Measurements from ENCODE around the gene TROAP. TPM values are rescaled to one million over a fixed set of nuclear protein-coding genes. Genes with fewer than 3 reads are reported as not detected.
A peak's percentile ranks its signal among the peaks of the same experiment; 100 is the strongest.

Gene TROAP
- total and polyA plus RNA-seq, 9 of the 15 experiments (the other 6 are each of a cell fraction or from before 2014, with no cell fraction given), result 46.4 to 171 (median 59.8) TPM

GRCh38 chr12:49305762-49306510, 17.1 kb upstream of the TROAP start (continued):
- peak in 1 of 2 experiments; percentile 25; a peak in 1 of 4 replicates for TF ChIP-seq ZNF639 (CRISPR knock-in tag; conservative IDR thresholded peaks at IDR 0.05 in 1 of 2, IDR thresholded peaks at IDR 0.05 in 1 of 2)

- no peaks in the 10 kb centered on the region for H3K79me2 ChIP-seq (ENCODE audit: control insufficient read depth, insufficient read depth, low read length)
- no peaks in the 10 kb centered on the region for H3K9me3 ChIP-seq (replicated peaks; ENCODE audit: control insufficient read depth, insufficient read depth, low read depth, low read length)
- WGBS (ENCODE audit: insufficient coverage, low coverage, missing lambda C conversion rate), result 26% methylated on average over 7 of the region's 7 CpGs
- ATAC-seq, result peak; percentile 84
- no TSS peak for BruUV-seq (replicated peaks)
- FAIRE-seq, result no peak
- H3K4me2 ChIP-seq (ENCODE audit: insufficient read depth, low read length), result no peak overlapping the region
- no peaks in the 10 kb centered on the region for H3K36me3 ChIP-seq (ENCODE audit: control insufficient read depth, insufficient read depth, low read length)
- H2AFZ ChIP-seq (ENCODE audit: low read depth, low read length), result peak overlapping the region; percentile 88
- DNase-seq (ENCODE audit: extremely low read depth in 1 of 4, low spot score in 3 of 4), result peak in 1 of 4 experiments; percentile 50
- intact Hi-C loops (cut with micrococcal nuclease), result no loop called here
- no peaks in the 10 kb centered on the region for H3K9me1 ChIP-seq (ENCODE audit: control insufficient read depth, insufficient read depth, low read length)
- ChIA-PET CTCF (ENCODE audit: low intra/inter-chr PET ratio) (interaction anchor here (0.7 kb wide), 1 partner anchor 22 kb away, joined by 3 read pairs; no protein-coding TSS in a partner anchor), POLR2A (interaction anchor here (0.6 to 1.5 kb wide), 3 partner anchors 9 to 33 kb away, joined by 3 to 4 read pairs (median 4); partner anchors contain the start of gene TROAP)
- H3K4me3 ChIP-seq, result no peak overlapping the region
- H3K9ac ChIP-seq (ENCODE audit: insufficient read depth in 1 of 2, low read depth in 2 of 2, low read length in 2 of 2), result peak overlapping the region; percentile 3 to 48; a peak in 2 of 4 replicates
- no peaks in the 10 kb centered on the region for H4K20me1 ChIP-seq (replicated peaks; ENCODE audit: control insufficient read depth, insufficient read depth, low read length)
- in situ Hi-C loops (cut with MboI), result no loop called here
- TF ChIP-seq SIN3B (IDR thresholded peaks at IDR 0.05; ENCODE audit: low read depth) (no peak), COPS2 (conservative IDR thresholded peaks at IDR 0.05) (no peak), ZNF444 (CRISPR knock-in tag; IDR thresholded peaks at IDR 0.05) (no peak), RBM25 (IDR thresholded peaks at IDR 0.05; ENCODE audit: low read depth, low read length, severe bottlenecking) (no peak), FOXK1 (CRISPR knock-in tag; IDR thresholded peaks at IDR 0.05; ENCODE audit: borderline replicate concordance) (no peak), ZNF511 (CRISPR knock-in tag; IDR thresholded peaks at IDR 0.05) (no peak), NCOA6 (IDR thresholded peaks at IDR 0.05) (no peak), IRF1 (CRISPR knock-in tag; IDR thresholded peaks at IDR 0.05; ENCODE audit: borderline replicate concordance) (no peak), SMAD4 (CRISPR knock-in tag; conservative IDR thresholded peaks at IDR 0.05) (0 out of 2 replicates have a peak, but pooled peaks have one; percentile 21), NRF1 (conservative IDR thresholded peaks at IDR 0.05 in 1 of 2, IDR thresholded peaks at IDR 0.05 in 1 of 2) (0 out of 4 replicates have a peak, but pooled peaks of 1 of the 2 experiments have one; percentile 22), HOMEZ (CRISPR knock-in tag; IDR thresholded peaks at IDR 0.05) (no peak), NCOA4 (IDR thresholded peaks at IDR 0.05; ENCODE audit: partially characterized antibody) (no peak), ZNF133 (CRISPR knock-in tag; IDR thresholded peaks at IDR 0.05) (no peak), KLF6 (CRISPR knock-in tag; IDR thresholded peaks at IDR 0.05; ENCODE audit: borderline replicate concordance) (no peak)
- no peaks in the 10 kb centered on the region for H3K27me3 ChIP-seq (ENCODE audit: control insufficient read depth in 2 of 2, insufficient read depth in 2 of 2, low read length in 2 of 2)
- H3K27ac ChIP-seq (ENCODE audit: extremely low read depth, low read depth, low read length), result peak overlapping the region; percentile 10; the same call in 1 of the 3 replicates
- peaks cover 10 to 14% of the 10 kb centered on the region in 2 experiments; a peak in 3 of 5 replicates for H3K4me1 ChIP-seq (replicated peaks in 1 of 2; ENCODE audit: control insufficient read depth in 2 of 2, insufficient read depth in 2 of 2, low read length in 2 of 2)
Observed at GRCh38 chr12:49309386-49309785, 13.7 kb upstream of the TROAP start.

Measured in K562 (cell line).